ENCODE measurements around the gene TPRX2. TPM values are rescaled to one million over a fixed set of nuclear protein-coding genes. Genes with fewer than 3 reads are reported as not detected.
"Not testable (repeated sequence)": the region's sequence is repeated elsewhere in the genome, so short reads cannot be mapped to it uniquely, and the experiment has no call there.

The TPRX2 gene, protein sequence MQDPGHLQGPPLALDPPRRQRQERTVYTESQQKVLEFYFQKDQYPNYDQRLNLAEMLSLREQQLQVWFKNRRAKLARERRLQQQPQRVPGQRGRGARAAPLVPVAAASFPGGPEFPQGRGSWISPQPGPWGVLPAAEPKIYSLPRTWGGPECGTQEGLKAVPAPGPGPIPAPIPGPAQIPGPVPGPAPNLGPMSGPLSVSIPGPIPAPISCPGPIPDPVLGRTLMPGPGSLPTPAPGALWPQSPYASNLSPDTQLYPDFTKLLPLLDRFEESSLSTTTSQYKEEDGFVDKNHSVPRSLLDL
- not detected for total RNA-seq

- POLR2A ChIA-PET; CTCF ChIA-PET; H3K4me1 Mint-ChIP-seq; H3K27ac Mint-ChIP-seq; H3K4me3 Mint-ChIP-seq; H3K9me3 Mint-ChIP-seq (ENCODE audit: low read depth); H3K36me3 Mint-ChIP-seq (ENCODE audit: low read depth); ATAC-seq; intact Hi-C loops (cut with DNase I, micrococcal nuclease); DNase-seq: not testable (repeated sequence)
- H3K27me3 Mint-ChIP-seq: peaks cover 16% of the 10 kb centered on the region
Observed at GRCh38 chr19:47858646-47859285, at the start of gene TPRX2. TSS of gene TPRX2 (plus strand) at chr19:47859235. CDS start at chr19:47859247, 12 bp downstream.

GRCh38 chr19:47813304-47813994, 45.6 kb upstream of the TPRX2 start:
- ATAC-seq: peak; percentile 85
- Mint-ChIP-seq H3K4me3 (no peak overlapping the region), H3K27ac (no peak overlapping the region), H3K9me3 (ENCODE audit: low read depth) (no peaks in the 10 kb centered on the region), H3K27me3 (peaks cover 7% of the 10 kb centered on the region), H3K4me1 (peaks cover 2% of the 10 kb centered on the region), H3K36me3 (ENCODE audit: low read depth) (no peaks in the 10 kb centered on the region)
- intact Hi-C loops (cut with DNase I, micrococcal nuclease): loop anchor here (1.0 kb wide), 1 partner anchor 50 kb away; no protein-coding TSS in a partner anchor
- ChIA-PET POLR2A (no interaction called here), CTCF (interaction anchor here (0.6 to 1.6 kb wide), 4 partner anchors 50 to 1798 kb away, joined by 3 to 6 read pairs (median 3); no protein-coding TSS in a partner anchor)
- DNase-seq: peak; percentile 89

DNA sequence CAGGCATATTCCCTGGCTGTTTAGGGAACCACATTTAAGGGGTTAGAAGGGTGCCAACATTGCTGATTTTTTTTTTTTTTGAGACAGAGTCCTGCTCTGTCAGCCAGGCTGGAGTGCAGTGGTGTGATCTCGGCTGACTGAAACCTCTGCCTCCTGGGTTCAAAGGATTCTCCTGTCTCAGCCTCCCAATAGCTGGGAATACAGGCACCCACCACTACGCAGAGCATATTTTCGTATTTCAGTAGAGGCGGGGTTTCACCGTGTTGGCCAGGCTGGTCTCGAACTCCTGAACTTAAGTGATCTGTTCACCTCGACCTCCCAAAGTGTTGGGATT, 45.1 kb upstream of the TPRX2 start:
- Mint-ChIP-seq H3K36me3 (ENCODE audit: low read depth) (no peaks in the 10 kb centered on the region), H3K4me1 (peaks cover 2% of the 10 kb centered on the region), H3K4me3 (no peak overlapping the region), H3K9me3 (ENCODE audit: low read depth) (no peaks in the 10 kb centered on the region), H3K27ac (no peak overlapping the region), H3K27me3 (peaks cover 12% of the 10 kb centered on the region)
- ChIA-PET CTCF (interaction anchor here (0.9 to 1.6 kb wide), 5 partner anchors 14 to 386 kb away, joined by 3 to 8 read pairs (median 4); no protein-coding TSS in a partner anchor), POLR2A (no interaction called here)
- intact Hi-C loops (cut with DNase I, micrococcal nuclease): loop anchor here (1.0 kb wide), 1 partner anchor 49 kb away; no protein-coding TSS in a partner anchor
- ATAC-seq: no peak
- DNase-seq: no peak

DNA sequence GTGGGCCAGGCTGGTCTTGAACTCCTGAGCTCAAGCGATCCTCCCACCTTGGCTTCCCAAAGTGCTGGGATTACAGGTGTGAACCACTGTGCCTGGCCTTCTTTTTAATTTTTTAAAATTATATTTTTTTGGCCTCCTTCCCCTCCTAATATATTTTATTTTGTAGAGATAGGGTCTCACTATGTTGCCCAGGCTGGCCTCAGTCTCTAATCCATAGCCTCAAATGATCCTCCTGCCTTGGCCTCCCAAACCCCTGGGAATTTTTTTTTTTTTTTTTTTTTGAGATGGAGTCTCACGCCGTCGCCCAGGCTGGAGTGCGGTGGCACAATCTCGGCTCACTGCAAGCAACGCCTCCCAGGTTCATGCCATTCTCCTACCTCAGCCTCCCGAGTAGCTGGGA, 42.8 kb upstream of the TPRX2 start:
- H3K27me3 Mint-ChIP-seq: peaks cover 29% of the 10 kb centered on the region

DNA sequence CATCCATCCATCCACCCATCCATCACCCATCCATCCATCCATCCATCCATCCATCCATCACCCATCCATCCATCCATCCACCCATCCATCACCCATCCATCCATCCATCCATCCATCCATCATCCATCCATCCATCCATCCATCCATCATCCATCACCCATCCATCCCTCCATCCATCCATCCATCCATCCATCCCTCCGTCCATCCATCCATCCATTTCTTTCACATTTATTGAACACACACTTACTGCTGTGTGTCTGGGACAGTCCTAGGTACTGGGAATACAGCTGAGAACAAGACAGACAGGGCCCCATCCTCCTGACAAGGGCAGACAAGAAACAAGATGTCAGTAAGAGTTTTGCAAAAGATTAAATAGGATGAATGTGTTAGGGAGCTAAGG, 40.8 kb upstream of the TPRX2 start:
- H3K27ac Mint-ChIP-seq; H3K36me3 Mint-ChIP-seq (ENCODE audit: low read depth); DNase-seq; CTCF ChIA-PET; H3K4me3 Mint-ChIP-seq; intact Hi-C loops (cut with DNase I, micrococcal nuclease); POLR2A ChIA-PET; ATAC-seq; H3K4me1 Mint-ChIP-seq; H3K9me3 Mint-ChIP-seq (ENCODE audit: low read depth): not testable (repeated sequence)
- H3K27me3 Mint-ChIP-seq: peaks cover 38% of the 10 kb centered on the region

More for the DNA sequence above, 42.8 kb upstream of the TPRX2 start:
- H3K36me3 Mint-ChIP-seq (ENCODE audit: low read depth); H3K9me3 Mint-ChIP-seq (ENCODE audit: low read depth); intact Hi-C loops (cut with DNase I, micrococcal nuclease); H3K4me3 Mint-ChIP-seq; DNase-seq; H3K4me1 Mint-ChIP-seq; POLR2A ChIA-PET; H3K27ac Mint-ChIP-seq; ATAC-seq: not testable (repeated sequence)
- CTCF ChIA-PET: interaction anchor here (0.6 kb wide), 1 partner anchor 12 kb away, joined by 3 read pairs; no protein-coding TSS in a partner anchor

GRCh38 chr19:47819858-47820257, 39.2 kb upstream of the TPRX2 start:
- Mint-ChIP-seq H3K36me3 (ENCODE audit: low read depth) (no peaks in the 10 kb centered on the region), H3K9me3 (ENCODE audit: low read depth) (no peaks in the 10 kb centered on the region), H3K27ac (no peak overlapping the region), H3K4me1 (no peaks in the 10 kb centered on the region), H3K4me3 (no peak overlapping the region), H3K27me3 (peaks cover 38% of the 10 kb centered on the region)
- intact Hi-C loops (cut with DNase I, micrococcal nuclease): no loop called here
- no peak for DNase-seq
- no peak for ATAC-seq
- POLR2A ChIA-PET: interaction anchor here (1.1 kb wide), 1 partner anchor 42 kb away, joined by 4 read pairs; no protein-coding TSS in a partner anchor
- CTCF ChIA-PET: no interaction called here

DNA sequence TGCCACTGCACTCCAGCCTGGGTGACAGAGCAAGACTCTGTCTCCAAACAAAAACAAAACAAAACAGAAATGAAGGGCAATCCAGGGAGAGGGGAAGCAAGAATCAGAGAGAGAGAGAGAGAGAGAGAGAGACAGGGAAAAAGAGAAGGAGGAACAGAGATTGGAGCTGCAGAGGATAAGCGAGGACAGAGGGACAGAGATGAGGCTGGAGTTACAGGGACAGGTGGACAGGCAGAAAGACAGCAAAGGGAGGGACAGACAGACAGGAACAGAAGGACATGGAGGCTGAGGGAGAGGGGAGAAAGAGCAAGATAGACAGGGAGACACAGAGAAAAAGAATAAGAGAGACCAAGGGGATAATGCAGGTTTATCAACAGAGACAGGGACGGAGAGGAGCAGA, 38.6 kb upstream of the TPRX2 start:
- H3K4me3 Mint-ChIP-seq: no peak overlapping the region
- H3K27ac Mint-ChIP-seq: no peak overlapping the region
- no peaks in the 10 kb centered on the region for H3K9me3 Mint-ChIP-seq (ENCODE audit: low read depth)
- no peak for DNase-seq
- ATAC-seq: no peak
- peaks cover 38% of the 10 kb centered on the region for H3K27me3 Mint-ChIP-seq
- H3K36me3 Mint-ChIP-seq (ENCODE audit: low read depth): no peaks in the 10 kb centered on the region
- intact Hi-C loops (cut with DNase I, micrococcal nuclease): no loop called here
- H3K4me1 Mint-ChIP-seq: no peaks in the 10 kb centered on the region
- ChIA-PET CTCF (no interaction called here), POLR2A (interaction anchor here (1.1 kb wide), 1 partner anchor 42 kb away, joined by 4 read pairs; no protein-coding TSS in a partner anchor)

DNA sequence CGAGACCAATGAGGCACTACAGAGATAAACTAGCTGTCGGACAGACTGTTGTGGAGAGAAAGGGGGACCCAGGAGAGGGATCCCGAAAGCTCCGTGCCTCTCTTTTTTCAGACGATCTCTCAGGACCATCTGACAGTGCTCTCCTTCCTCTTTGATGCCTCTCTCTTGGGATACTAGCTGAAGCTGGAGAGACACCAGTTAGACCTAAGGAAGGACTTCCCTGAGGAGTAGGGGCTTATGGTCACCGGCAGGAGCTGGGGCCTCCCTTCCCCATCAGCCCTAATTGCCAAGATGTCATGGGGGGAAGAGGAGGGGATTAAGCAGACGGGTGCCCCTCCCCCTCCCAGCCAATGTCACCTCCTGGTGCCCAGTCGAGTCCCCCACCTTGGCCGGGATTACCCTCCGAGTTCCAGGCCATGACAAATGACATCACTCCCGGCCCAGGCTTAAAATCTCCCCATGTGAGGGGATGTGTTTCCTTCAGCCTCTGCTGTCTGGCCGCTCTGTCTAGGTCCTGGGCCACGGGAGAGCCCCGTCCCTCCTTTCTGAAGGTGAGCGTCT, 37.5 kb upstream of the TPRX2 start, which contains the start of gene CRX:
Gene CRX, plus strand, starts transcription at position 478 of the 561 bp plus-strand sequence. CDS start 12,507 bp downstream, outside the sequence.
- intact Hi-C loops (cut with DNase I, micrococcal nuclease): no loop called here
- no peaks in the 10 kb centered on the region for H3K4me1 Mint-ChIP-seq
- H3K4me3 Mint-ChIP-seq: no peak within 1 kb of the TSS
- no peak within 1 kb of the TSS for H3K27ac Mint-ChIP-seq
- ATAC-seq: no peak
- peaks cover 38% of the 10 kb centered on the region for H3K27me3 Mint-ChIP-seq
- no peaks in the 10 kb centered on the region for H3K9me3 Mint-ChIP-seq (ENCODE audit: low read depth)
- no peaks in the 10 kb centered on the region for H3K36me3 Mint-ChIP-seq (ENCODE audit: low read depth)
- ChIA-PET CTCF (no interaction called here), POLR2A (no interaction called here)
- no peak for DNase-seq

DNA sequence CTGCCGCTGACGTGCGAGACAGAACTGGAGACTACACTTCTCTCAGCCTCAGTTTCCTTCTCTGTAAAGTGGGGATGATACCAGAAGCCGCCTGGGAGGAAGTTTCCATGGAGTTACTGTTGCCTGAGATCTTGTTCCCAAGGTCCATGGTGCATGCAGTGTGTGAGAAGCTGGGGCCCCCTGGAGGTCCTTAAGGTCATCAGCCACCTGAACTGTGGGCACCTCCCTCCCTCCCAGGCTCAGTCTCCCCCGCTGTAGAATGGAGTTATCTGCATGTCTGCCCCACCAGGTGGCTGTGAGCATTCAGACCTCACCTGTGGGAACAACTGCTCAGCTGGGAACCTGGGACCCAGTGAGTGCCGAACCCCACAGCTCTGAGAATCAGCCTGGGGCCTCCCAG, 34.6 kb upstream of the TPRX2 start:
- ATAC-seq: no peak
- intact Hi-C loops (cut with DNase I, micrococcal nuclease): no loop called here
- H3K27ac Mint-ChIP-seq: no peak overlapping the region
- no peaks in the 10 kb centered on the region for H3K36me3 Mint-ChIP-seq (ENCODE audit: low read depth)
- DNase-seq: no peak
- H3K4me3 Mint-ChIP-seq: no peak overlapping the region
- POLR2A ChIA-PET: no interaction called here
- no peaks in the 10 kb centered on the region for H3K9me3 Mint-ChIP-seq (ENCODE audit: low read depth)
- CTCF ChIA-PET: interaction anchor here (0.6 kb wide), 1 partner anchor 19 kb away, joined by 3 read pairs; no protein-coding TSS in a partner anchor
- H3K4me1 Mint-ChIP-seq: no peaks in the 10 kb centered on the region
- peaks cover 21% of the 10 kb centered on the region for H3K27me3 Mint-ChIP-seq

- intact Hi-C loops (cut with DNase I, micrococcal nuclease): no loop called here
- ATAC-seq (no peak), DNase-seq (no peak)
- POLR2A ChIA-PET: no interaction called here
- Mint-ChIP-seq H3K4me3 (no peak overlapping the region), H3K4me1 (no peaks in the 10 kb centered on the region), H3K9me3 (ENCODE audit: low read depth) (no peaks in the 10 kb centered on the region), H3K27ac (no peak overlapping the region), H3K36me3 (ENCODE audit: low read depth) (no peaks in the 10 kb centered on the region), H3K27me3 (peaks cover 8% of the 10 kb centered on the region)
- CTCF ChIA-PET: no interaction called here
Observed at GRCh38 chr19:47826800-47827199, 32.2 kb upstream of the TPRX2 start.

GRCh38 chr19:47832723-47833122, 26.3 kb upstream of the TPRX2 start:
- ATAC-seq (no peak), DNase-seq (no peak)
- peaks cover 2% of the 10 kb centered on the region for H3K27me3 Mint-ChIP-seq
- H3K4me3 Mint-ChIP-seq: no peak overlapping the region
- H3K27ac Mint-ChIP-seq: no peak overlapping the region
- H3K9me3 Mint-ChIP-seq (ENCODE audit: low read depth): no peaks in the 10 kb centered on the region
- intact Hi-C loops (cut with DNase I, micrococcal nuclease): no loop called here
- POLR2A ChIA-PET: no interaction called here
- no peaks in the 10 kb centered on the region for H3K36me3 Mint-ChIP-seq (ENCODE audit: low read depth)
- H3K4me1 Mint-ChIP-seq: no peaks in the 10 kb centered on the region
- CTCF ChIA-PET: no interaction called here
